PC-3 (cell line): ENCODE data around the gene RTL10. TPM values are rescaled to one million over a fixed set of nuclear protein-coding genes. Genes with fewer than 3 reads are reported as not detected.

Source experiments
- ATAC-seq: fragments of 200-7000 bp; cut with Tn5 transposase; 2 replicates; pipeline ENCODE4 v1.9.1; 2020; ENCODE audit warnings: mild to moderate bottlenecking, moderate library complexity
- BruUV-seq: library from RNA; stranded (reverse); fragments of 400-500 nt; replicated peaks from 2 replicates; lab custom pipeline; 2021; lab: Mats Ljungman, UMichigan
- CTCF ChIA-PET: fragments of 300-600 bp; sonication (Branson Sonifier 250); formaldehyde crosslinking; loops from one replicate; lab custom pipeline; 2022; ENCODE audit warnings: antibody characterized with exemption; lab: Charles Lee
- POLR2A ChIA-PET: fragments of 300-600 bp; sonication (Branson Sonifier 250); formaldehyde crosslinking; loops from one replicate; lab custom pipeline; 2022; ENCODE audit warnings: antibody characterized with exemption; ENCODE audit not compliant: unreplicated experiment; lab: Charles Lee
- DNase-seq: peaks from one replicate; pipeline ENCODE4 v3.0.0-alpha.2; 2015
- H2AFZ ChIP-seq: fragments of 300-600 bp; sonication (generic); 2 replicates; pipeline ENCODE4 v1.6.0; 2016; ENCODE audit warnings: antibody characterized with exemption, low read length
- H3F3A ChIP-seq: fragments of 300-600 bp; sonication (generic); one replicate; pipeline ENCODE4 v1.6.0; 2017; ENCODE audit warnings: antibody characterized with exemption, low read length, control low read depth, mild to moderate bottlenecking; ENCODE audit not compliant: unreplicated experiment
- H3K27ac ChIP-seq: fragments of 300-600 bp; sonication (generic); 2 replicates; pipeline ENCODE4 v1.5.1; 2016; ENCODE audit warnings: mild to moderate bottlenecking, low read length
- H3K27me3 ChIP-seq: fragments of 300-600 bp; sonication (generic); 2 replicates; pipeline ENCODE4 v1.6.1; 2016; ENCODE audit warnings: low read length, mixed read lengths
- H3K36me3 ChIP-seq: fragments of 300-600 bp; sonication (generic); 2 replicates; pipeline ENCODE4 v1.6.1; 2016; ENCODE audit warnings: low read depth, mixed run types, low read length, mixed read lengths
- H3K4me1 ChIP-seq: fragments of 300-600 bp; sonication (generic); 2 replicates; pipeline ENCODE4 v1.5.1; 2016; ENCODE audit warnings: low read length; ENCODE audit not compliant: insufficient read depth
- H3K4me2 ChIP-seq: fragments of 300-600 bp; sonication (generic); 2 replicates; pipeline ENCODE4 v1.6.0; 2016; ENCODE audit warnings: low read length
- H3K4me3 ChIP-seq: fragments of 300-600 bp; sonication (generic); 2 replicates; pipeline ENCODE4 v1.5.1; 2016; ENCODE audit warnings: mild to moderate bottlenecking, low read length, mixed read lengths
- H3K79me2 ChIP-seq: fragments of 300-600 bp; sonication (generic); 2 replicates; pipeline ENCODE4 v1.6.1; 2017; ENCODE audit warnings: low read length, mixed read lengths
- H3K9ac ChIP-seq: fragments of 300-600 bp; sonication (generic); 2 replicates; pipeline ENCODE4 v1.6.0; 2016; ENCODE audit warnings: mild to moderate bottlenecking, low read length
- H3K9me2 ChIP-seq: fragments of 300-600 bp; sonication (generic); replicated peaks from 2 replicates; pipeline ENCODE4 v1.6.1; 2016; ENCODE audit warnings: mixed run types, low read length, mixed read lengths
- H3K9me3 ChIP-seq: fragments of 300-600 bp; sonication (generic); 2 replicates; pipeline ENCODE4 v1.6.1; 2016; ENCODE audit warnings: low read length, mixed read lengths
- H4K20me1 ChIP-seq: fragments of 300-600 bp; sonication (generic); 2 replicates; pipeline ENCODE4 v1.6.1; 2016; ENCODE audit warnings: low read length, mixed read lengths
- EZH2 ChIP-seq: fragments of 300-600 bp; sonication (generic); IDR thresholded peaks from one replicate; pipeline ENCODE4 v1.6.1; 2017; ENCODE audit warnings: antibody characterized with exemption, mild to moderate bottlenecking, low read length; ENCODE audit not compliant: unreplicated experiment
- EZH2phosphoT487 ChIP-seq: fragments of 300-600 bp; sonication (generic); IDR thresholded peaks from 2 replicates; pipeline ENCODE4 v1.6.1; 2018; ENCODE audit warnings: mild to moderate bottlenecking, antibody characterized with exemption, low read length, borderline replicate concordance
- intact Hi-C: fragments of 100-400 bp; cut with micrococcal nuclease; formaldehyde crosslinking; loops from 2 replicates; pipeline ENCODE4 v1.9.0; 2023
- total RNA-seq: library from RNA; depleted of rRNA; stranded (reverse); fragments of >200 nt; gene quantifications from 2 replicates; pipeline ENCODE4 v1.2.3, GENCODE V29; 2014
- TF ChIP-seq, protein P1 (sequence below): fragments of 300-600 bp; sonication (generic); conservative IDR thresholded peaks from 2 replicates; pipeline ENCODE4 v1.5.1; 2017; ENCODE audit warnings: antibody characterized with exemption, low read depth, mild to moderate bottlenecking, low read length

Gene RTL10
- total RNA-seq, 1 experiment from 2014 or later, result 7.8 TPM

DNA sequence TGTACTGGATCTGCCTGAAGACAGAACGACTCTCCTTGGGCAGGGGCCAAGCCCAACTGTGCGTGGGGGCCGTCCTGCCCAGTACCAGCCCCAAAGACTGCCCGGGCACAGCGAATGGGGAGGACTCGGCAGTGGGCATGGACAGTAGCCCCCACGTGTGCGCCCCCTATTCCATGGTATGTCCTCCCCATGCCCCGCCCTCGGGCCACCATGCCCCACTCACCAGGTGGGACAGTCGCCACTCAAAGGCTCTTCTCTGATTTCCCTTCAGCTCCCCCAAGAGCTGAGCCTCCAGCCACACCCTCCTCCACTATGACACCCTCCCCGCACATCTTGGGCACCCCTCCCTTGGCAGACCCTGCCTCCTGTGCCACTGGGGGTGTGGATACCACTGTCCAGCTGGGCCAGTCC is 43.5 kb downstream of the RTL10 start:
- no peak overlapping the region for H2AFZ ChIP-seq
- no peak overlapping the region for H3K9ac ChIP-seq
- H3K4me3 ChIP-seq, result no peak overlapping the region
- no peaks in the 10 kb centered on the region for H3K36me3 ChIP-seq
- no peaks in the 10 kb centered on the region for H3K9me3 ChIP-seq
- intact Hi-C loops, result no loop called here
- no peaks in the 10 kb centered on the region for H3K79me2 ChIP-seq
- H3K27me3 ChIP-seq, result no peaks in the 10 kb centered on the region
- no TSS peak for BruUV-seq
- ATAC-seq, result no peak
- H3K4me1 ChIP-seq, result peaks cover 14% of the 10 kb centered on the region
- TF ChIP-seq, protein P1, sequence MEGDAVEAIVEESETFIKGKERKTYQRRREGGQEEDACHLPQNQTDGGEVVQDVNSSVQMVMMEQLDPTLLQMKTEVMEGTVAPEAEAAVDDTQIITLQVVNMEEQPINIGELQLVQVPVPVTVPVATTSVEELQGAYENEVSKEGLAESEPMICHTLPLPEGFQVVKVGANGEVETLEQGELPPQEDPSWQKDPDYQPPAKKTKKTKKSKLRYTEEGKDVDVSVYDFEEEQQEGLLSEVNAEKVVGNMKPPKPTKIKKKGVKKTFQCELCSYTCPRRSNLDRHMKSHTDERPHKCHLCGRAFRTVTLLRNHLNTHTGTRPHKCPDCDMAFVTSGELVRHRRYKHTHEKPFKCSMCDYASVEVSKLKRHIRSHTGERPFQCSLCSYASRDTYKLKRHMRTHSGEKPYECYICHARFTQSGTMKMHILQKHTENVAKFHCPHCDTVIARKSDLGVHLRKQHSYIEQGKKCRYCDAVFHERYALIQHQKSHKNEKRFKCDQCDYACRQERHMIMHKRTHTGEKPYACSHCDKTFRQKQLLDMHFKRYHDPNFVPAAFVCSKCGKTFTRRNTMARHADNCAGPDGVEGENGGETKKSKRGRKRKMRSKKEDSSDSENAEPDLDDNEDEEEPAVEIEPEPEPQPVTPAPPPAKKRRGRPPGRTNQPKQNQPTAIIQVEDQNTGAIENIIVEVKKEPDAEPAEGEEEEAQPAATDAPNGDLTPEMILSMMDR, result no peak
- TF ChIP-seq EZH2phosphoT487, result no peak
- TF ChIP-seq EZH2, result no peak
- ChIA-PET POLR2A (no interaction called here), CTCF (no interaction called here)
- no peak for DNase-seq
- no peak overlapping the region for H3K27ac ChIP-seq
- H3K4me2 ChIP-seq, result no peak overlapping the region
- H4K20me1 ChIP-seq, result no peaks in the 10 kb centered on the region
- H3F3A ChIP-seq, result peaks cover 3% of the 10 kb centered on the region
- H3K9me2 ChIP-seq, result no peaks in the 10 kb centered on the region

DNA sequence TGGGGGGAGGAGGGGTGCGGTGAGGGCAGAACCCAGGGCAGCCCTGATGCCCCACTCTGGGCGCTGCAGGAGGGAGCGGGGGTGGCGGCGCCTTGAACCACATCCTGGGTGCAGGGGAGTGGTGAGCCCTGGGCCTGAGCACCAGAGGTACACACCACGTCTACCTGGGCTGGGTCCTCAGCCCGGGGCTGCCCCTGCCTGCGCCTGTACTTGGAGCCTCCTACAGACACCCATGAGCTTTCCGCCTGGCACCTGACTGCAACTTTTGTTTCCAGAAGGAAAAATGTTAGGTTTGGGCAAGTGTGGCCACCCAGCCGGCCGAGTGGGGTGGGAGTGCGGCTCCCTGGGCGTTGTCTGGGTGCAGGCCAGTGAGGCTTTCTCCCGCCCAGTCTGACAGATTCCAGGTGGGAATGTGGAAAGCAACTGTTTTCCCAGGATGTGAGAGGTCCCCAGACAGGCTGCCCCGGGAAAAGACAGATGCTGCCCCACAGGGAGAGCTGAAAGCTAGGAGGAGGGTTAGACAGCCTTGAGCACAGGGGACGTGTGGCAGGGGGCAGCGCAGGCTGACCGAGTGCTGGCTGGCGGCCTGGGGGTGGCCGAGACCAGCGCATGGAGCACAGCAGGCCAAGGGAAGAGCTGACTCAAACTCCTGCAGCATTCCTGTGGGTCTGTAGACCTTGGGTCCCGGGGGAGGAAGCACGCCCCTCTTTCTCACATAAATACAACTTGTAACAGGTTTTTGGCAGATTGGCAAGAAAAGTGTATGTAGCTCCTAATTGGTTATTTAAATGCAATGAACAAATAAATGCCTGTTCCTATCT is 44.1 kb downstream of the RTL10 start:
- H3K79me2 ChIP-seq, result no peaks in the 10 kb centered on the region
- no TSS peak for BruUV-seq
- no peak overlapping the region for H3K9ac ChIP-seq
- ChIA-PET CTCF (no interaction called here), POLR2A (no interaction called here)
- DNase-seq (no peak), ATAC-seq (no peak)
- no peaks in the 10 kb centered on the region for H4K20me1 ChIP-seq
- H3K27me3 ChIP-seq, result no peaks in the 10 kb centered on the region
- H3K4me3 ChIP-seq, result no peak overlapping the region
- no peak overlapping the region for H2AFZ ChIP-seq
- TF ChIP-seq, protein P1, result no peak
- TF ChIP-seq EZH2, result no peak
- no peak for TF ChIP-seq EZH2phosphoT487
- no peaks in the 10 kb centered on the region for H3K9me2 ChIP-seq
- no peak overlapping the region for H3K4me2 ChIP-seq
- H3K36me3 ChIP-seq, result no peaks in the 10 kb centered on the region
- H3K9me3 ChIP-seq, result no peaks in the 10 kb centered on the region
- peaks cover 20% of the 10 kb centered on the region for H3K4me1 ChIP-seq
- H3F3A ChIP-seq, result peaks cover 3% of the 10 kb centered on the region
- H3K27ac ChIP-seq, result no peak overlapping the region
- intact Hi-C loops, result no loop called here

DNA sequence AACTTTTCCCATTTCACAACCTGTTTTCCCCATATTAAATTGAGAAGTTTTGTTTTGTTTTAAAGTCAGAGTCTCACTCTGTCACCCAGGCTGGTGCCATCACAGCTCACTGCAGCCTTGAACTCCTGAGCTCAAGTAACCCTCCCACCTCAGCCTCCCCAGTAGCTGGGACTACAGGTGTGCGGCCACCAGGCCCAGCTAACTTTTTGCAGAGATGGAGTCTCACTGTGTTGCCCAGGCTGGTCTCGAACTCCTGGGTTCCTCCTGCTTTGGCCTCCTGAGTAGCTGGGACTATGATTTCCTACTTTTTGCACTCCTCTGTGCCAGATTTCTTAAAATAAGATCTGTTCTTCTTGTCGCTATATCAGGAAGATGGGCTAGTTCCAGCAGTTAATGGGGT is 44.9 kb downstream of the RTL10 start:
- no peak overlapping the region for H2AFZ ChIP-seq
- H4K20me1 ChIP-seq, result no peaks in the 10 kb centered on the region
- ATAC-seq (no peak), DNase-seq (no peak)
- H3K4me1 ChIP-seq, result peaks cover 20% of the 10 kb centered on the region
- H3K4me2 ChIP-seq, result no peak overlapping the region
- peaks cover 3% of the 10 kb centered on the region for H3F3A ChIP-seq
- BruUV-seq, result no TSS peak
- POLR2A ChIA-PET, result no interaction called here
- H3K27ac ChIP-seq, result no peak overlapping the region
- H3K4me3 ChIP-seq, result no peak overlapping the region
- no peaks in the 10 kb centered on the region for H3K9me3 ChIP-seq
- no peaks in the 10 kb centered on the region for H3K36me3 ChIP-seq
- no peaks in the 10 kb centered on the region for H3K9me2 ChIP-seq
- H3K9ac ChIP-seq, result no peak overlapping the region
- intact Hi-C loops, result no loop called here
- TF ChIP-seq EZH2, result no peak
- TF ChIP-seq EZH2phosphoT487, result no peak
- TF ChIP-seq, protein P1, result no peak
- H3K27me3 ChIP-seq, result no peaks in the 10 kb centered on the region
- CTCF ChIA-PET, result no interaction called here
- no peaks in the 10 kb centered on the region for H3K79me2 ChIP-seq
